Osteoblast (primary cell): Measurements from ENCODE around the gene ZFYVE16. TPM values are rescaled to one million over a fixed set of nuclear protein-coding genes. Genes with fewer than 3 reads are reported as not detected.
"Not testable (repeated sequence)": the region's sequence is repeated elsewhere in the genome, so short reads cannot be mapped to it uniquely, and the experiment has no call there.

Experiments
- DNase-seq: peaks from one replicate; pipeline ENCODE4 v3.0.0; 2011; ENCODE audit warnings: low spot score, mixed read lengths; ENCODE audit not compliant: insufficient read length; ENCODE audit errors: missing footprints
- H2AFZ ChIP-seq: 2 replicates; pipeline ENCODE4 v1.6.0; 2011; ENCODE audit warnings: mild to moderate bottlenecking, low read length
- H3K27ac ChIP-seq: 2 replicates; pipeline ENCODE4 v1.5.1; 2011; ENCODE audit warnings: mild to moderate bottlenecking, low read depth, low read length, moderate library complexity
- H3K27me3 ChIP-seq: 2 replicates; pipeline ENCODE4 v1.6.0; 2012; ENCODE audit warnings: mild to moderate bottlenecking, control low read depth, inconsistent platforms, low read length, moderate library complexity; ENCODE audit not compliant: insufficient read depth
- H3K36me3 ChIP-seq: 2 replicates; pipeline ENCODE4 v1.5.1; 2011; ENCODE audit warnings: mild to moderate bottlenecking, low read length, control low read depth, moderate library complexity; ENCODE audit not compliant: insufficient read depth
- H3K4me1 ChIP-seq: 2 replicates; pipeline ENCODE4 v1.5.1; 2011; ENCODE audit warnings: mild to moderate bottlenecking, low read length, control low read depth, moderate library complexity; ENCODE audit not compliant: insufficient read depth
- H3K4me2 ChIP-seq: 2 replicates; pipeline ENCODE4 v1.6.0; 2011; ENCODE audit warnings: mild to moderate bottlenecking, low read length; ENCODE audit not compliant: insufficient read depth
- H3K4me3 ChIP-seq: fragments of 200-600 bp; sonication (generic); 3 replicates; pipeline ENCODE4 v1.5.1; 2012; ENCODE audit warnings: mild to moderate bottlenecking, low read length, inconsistent platforms; ENCODE audit not compliant: insufficient read depth
- H3K79me2 ChIP-seq: 2 replicates; pipeline ENCODE4 v1.6.0; 2012; ENCODE audit warnings: mild to moderate bottlenecking, low read length, control low read depth, inconsistent platforms; ENCODE audit not compliant: insufficient read depth
- H3K9me3 ChIP-seq: 2 replicates; pipeline ENCODE4 v1.5.1; 2011; ENCODE audit warnings: low read depth, low read length, control low read depth
- H4K20me1 ChIP-seq: 2 replicates; pipeline ENCODE4 v1.6.0; 2012; ENCODE audit warnings: mild to moderate bottlenecking, low read length, control low read depth; ENCODE audit not compliant: insufficient read depth
- CTCF ChIP-seq: IDR thresholded peaks from 2 replicates; pipeline ENCODE4 v1.5.1; 2011; ENCODE audit warnings: mild to moderate bottlenecking, low read depth, low read length, moderate library complexity; ENCODE audit errors: extremely low read depth
- total RNA-seq: library from RNA; depleted of rRNA; stranded (reverse); fragments of >200 nt; gene quantifications from 2 replicates; pipeline ENCODE4 v1.2.3, GENCODE V29; 2012

ZFYVE16 gene
- total RNA-seq, 1 donor: 32.6 TPM

GRCh38 chr5:80463269-80463668 lies 55.4 kb downstream of the ZFYVE16 start:
- no peaks in the 10 kb centered on the region for H3K4me1 ChIP-seq
- no peak overlapping the region for H2AFZ ChIP-seq
- H3K79me2 ChIP-seq: no peaks in the 10 kb centered on the region
- H3K27ac ChIP-seq: no peak overlapping the region
- no peak overlapping the region for H3K4me3 ChIP-seq
- H3K9me3 ChIP-seq: no peaks in the 10 kb centered on the region
- peaks cover 3% of the 10 kb centered on the region for H3K36me3 ChIP-seq
- no peak for DNase-seq
- H4K20me1 ChIP-seq: no peaks in the 10 kb centered on the region
- no peaks in the 10 kb centered on the region for H3K27me3 ChIP-seq
- H3K4me2 ChIP-seq: no peak overlapping the region
- no peak for TF ChIP-seq CTCF

- Histone ChIP-seq H3K27me3 (no peaks in the 10 kb centered on the region), H2AFZ (no peak overlapping the region), H3K9me3 (no peaks in the 10 kb centered on the region), H3K4me1 (no peaks in the 10 kb centered on the region), H3K36me3 (peaks cover 8% of the 10 kb centered on the region), H3K79me2 (no peaks in the 10 kb centered on the region), H4K20me1 (no peaks in the 10 kb centered on the region), H3K4me3 (no peak overlapping the region), H3K4me2 (no peak overlapping the region), H3K27ac (no peak overlapping the region)
- no peak for DNase-seq
- no peak for TF ChIP-seq CTCF
Observed at GRCh38 chr5:80466669-80467485, 59.0 kb downstream of the ZFYVE16 start.

- Histone ChIP-seq H4K20me1 (no peaks in the 10 kb centered on the region), H2AFZ (no peak overlapping the region), H3K9me3 (no peaks in the 10 kb centered on the region), H3K27me3 (no peaks in the 10 kb centered on the region), H3K4me1 (no peaks in the 10 kb centered on the region), H3K79me2 (no peaks in the 10 kb centered on the region), H3K4me2 (no peak overlapping the region), H3K4me3 (no peak overlapping the region), H3K36me3 (peaks cover 8% of the 10 kb centered on the region), H3K27ac (no peak overlapping the region)
- TF ChIP-seq CTCF: no peak
- DNase-seq: no peak
Observed at GRCh38 chr5:80468131-80468530, 60.3 kb downstream of the ZFYVE16 start.

- not testable (repeated sequence) for H3K4me1 ChIP-seq, DNase-seq, H3K9me3 ChIP-seq, H4K20me1 ChIP-seq, H2AFZ ChIP-seq, H3K27ac ChIP-seq, H3K27me3 ChIP-seq, H3K4me2 ChIP-seq, H3K4me3 ChIP-seq, H3K79me2 ChIP-seq
- peaks cover 25% of the 10 kb centered on the region for H3K36me3 ChIP-seq
Observed at GRCh38 chr5:80470631-80471030, 62.8 kb downstream of the ZFYVE16 start.
